NCI-H748 (cell line): Measurements from ENCODE around the gene ITGB5.

ENCODE experiments used
- DNase-seq: peaks from one replicate; lab custom pipeline; 2025; ENCODE audit not compliant: unreplicated experiment; lab: John Stamatoyannopoulos, UW

Gene ITGB5

DNA sequence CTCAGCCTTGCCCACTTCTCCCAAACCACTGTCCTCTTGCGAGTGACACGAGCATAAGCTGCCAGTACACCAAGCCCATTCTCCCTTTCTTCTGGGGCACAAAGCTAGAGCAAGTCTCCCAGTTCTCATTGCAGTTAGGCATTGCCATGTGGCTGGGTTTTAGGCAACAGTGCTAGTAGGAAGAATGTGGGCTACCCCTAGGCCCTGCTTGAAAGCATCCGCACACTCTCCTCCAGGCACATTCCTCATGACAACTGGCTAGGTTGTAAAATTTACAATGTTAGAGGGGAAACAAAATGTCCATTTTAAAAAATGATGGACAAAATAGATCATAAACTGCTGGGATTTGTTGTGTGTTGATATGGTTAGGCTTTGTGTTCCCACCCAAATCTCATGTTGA is 19.7 kb downstream of the ITGB5 start:
- DNase-seq = no peak

GRCh38 chr3:124862006-124862405 is 25.2 kb downstream of the ITGB5 start:
- DNase-seq = no peak

DNA sequence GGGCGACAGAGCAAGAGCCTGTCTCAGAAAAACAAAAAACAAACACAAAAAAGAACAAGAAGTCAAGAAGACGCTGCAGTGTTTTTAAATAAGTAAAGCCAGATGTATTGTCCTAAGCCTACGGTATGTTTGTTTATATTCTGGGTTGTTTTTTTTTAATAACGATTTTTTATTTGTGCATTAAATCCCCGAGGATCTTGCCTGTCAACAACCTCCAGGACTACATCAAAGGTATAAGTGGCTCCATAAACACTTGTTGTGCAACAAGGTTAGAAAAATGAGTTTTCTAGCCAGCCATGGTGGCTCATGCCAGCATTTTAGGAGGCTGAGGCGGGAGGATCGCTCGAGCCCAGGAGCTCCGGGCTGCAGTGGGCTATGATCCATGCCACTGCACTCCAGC is 26.1 kb downstream of the ITGB5 start:
- no peak for DNase-seq

DNA sequence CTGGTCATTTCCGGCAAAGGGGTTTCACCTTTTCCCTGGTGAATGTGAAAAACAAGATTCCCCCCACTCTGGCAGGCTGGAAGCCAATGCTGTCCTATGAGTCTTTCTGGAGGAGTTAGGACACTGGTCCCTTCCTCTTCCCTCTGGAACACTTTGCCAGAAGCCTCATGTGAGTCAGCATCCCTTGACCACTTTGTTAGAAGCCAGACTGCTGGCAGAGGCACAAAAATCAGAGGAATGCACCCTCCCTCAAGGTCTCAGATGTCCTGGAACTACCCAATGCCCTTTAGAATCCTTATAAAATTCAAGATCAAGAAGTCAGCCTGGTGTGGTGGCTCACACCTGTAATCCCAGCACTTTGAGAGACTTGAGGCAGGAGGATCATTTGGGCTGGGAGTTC is 26.6 kb downstream of the ITGB5 start:
- no peak for DNase-seq

DNA sequence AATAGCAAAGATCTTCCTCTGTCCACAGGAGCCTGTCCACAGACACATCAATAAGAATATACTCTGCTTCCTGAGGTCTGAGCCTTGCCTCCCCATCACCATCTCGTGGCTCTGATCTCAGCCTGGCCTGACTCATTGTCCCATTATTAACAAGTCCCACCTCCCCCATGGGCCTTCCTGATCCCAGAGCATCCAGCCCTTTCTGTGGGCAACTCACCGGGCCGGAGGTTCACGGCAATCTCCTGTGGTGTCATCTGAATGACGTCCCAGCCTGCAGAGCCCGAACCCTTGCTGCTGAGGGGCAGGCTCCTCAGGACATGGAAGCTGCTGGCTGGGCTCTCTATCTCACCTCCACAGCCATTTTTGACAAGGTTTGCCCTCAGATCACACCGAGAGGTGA is 28.1 kb downstream of the ITGB5 start:
- DNase-seq = no peak

- no peak for DNase-seq
These were observed 28.9 kb downstream of the ITGB5 start for GRCh38 chr3:124858275-124858674.

DNA sequence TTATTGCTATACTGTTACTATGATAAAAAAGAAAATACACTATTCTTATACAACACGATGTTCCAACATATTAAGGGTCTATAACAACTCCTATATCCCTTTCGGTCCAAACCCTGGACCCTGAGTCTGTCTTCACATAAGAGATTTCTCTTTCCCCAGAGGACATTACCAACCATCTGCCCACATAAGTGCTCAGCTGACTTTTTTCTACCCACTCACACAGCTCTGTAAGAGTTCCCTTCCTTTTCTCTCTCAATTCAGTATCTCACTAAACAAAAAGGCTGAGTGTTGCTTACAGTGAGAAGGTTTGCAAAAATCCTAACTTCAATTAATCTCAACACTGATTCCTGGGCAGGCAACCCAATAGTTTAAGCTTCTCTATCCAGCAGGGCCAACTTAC is 30.5 kb downstream of the ITGB5 start:
- DNase-seq = no peak

DNA sequence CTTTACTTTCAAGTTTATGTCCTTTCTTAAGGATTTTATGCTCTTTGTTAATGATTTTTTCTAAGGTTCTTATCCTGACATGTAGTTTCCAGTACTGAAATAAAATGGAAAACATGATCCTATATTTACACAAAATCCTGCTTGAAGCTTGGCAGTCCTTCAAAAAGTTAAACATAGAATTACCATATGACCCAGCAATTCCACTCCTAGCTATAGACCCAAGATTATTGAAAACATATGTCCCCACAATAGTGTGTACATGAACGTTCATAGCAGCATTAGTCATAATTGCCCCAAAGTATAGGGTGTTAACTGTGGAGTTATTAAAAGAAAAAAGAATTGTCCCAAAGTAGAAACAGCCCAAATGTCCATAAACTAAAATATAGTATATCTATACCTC is 33.2 kb downstream of the ITGB5 start:
- no peak for DNase-seq

- no peak for DNase-seq
These were observed 33.7 kb downstream of the ITGB5 start for GRCh38 chr3:124853446-124853845.

GRCh38 chr3:124851905-124852304 is 35.3 kb downstream of the ITGB5 start:
- no peak for DNase-seq

GRCh38 chr3:124851136-124851535 is 36.0 kb downstream of the ITGB5 start:
- DNase-seq = no peak

- DNase-seq = no peak
These were observed 36.5 kb downstream of the ITGB5 start for GRCh38 chr3:124850633-124851032.

GRCh38 chr3:124850212-124850611 is 37.0 kb downstream of the ITGB5 start:
- no peak for DNase-seq

DNA sequence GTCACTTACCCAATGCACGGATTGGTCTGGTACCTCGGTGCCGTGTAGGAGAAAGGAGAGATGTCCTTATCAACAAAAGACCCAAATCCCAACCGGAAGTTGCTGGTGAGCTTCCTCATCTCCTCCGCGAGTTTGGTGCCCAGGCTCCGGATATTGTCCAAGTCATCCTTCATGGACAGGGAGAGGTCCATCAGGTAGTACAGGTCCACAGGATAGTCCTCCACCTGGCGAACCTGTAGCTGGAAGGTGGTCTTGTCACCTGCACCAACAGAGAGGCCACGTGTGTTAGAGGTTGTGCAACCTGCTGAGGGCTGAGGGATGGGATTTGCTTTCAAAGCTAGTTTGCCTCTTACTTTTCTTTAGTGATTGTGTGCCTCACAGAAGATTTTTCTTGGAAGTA is 38.9 kb downstream of the ITGB5 start:
- no peak for DNase-seq

- no peak for DNase-seq
These were observed 39.3 kb downstream of the ITGB5 start for GRCh38 chr3:124847863-124848262.

DNA sequence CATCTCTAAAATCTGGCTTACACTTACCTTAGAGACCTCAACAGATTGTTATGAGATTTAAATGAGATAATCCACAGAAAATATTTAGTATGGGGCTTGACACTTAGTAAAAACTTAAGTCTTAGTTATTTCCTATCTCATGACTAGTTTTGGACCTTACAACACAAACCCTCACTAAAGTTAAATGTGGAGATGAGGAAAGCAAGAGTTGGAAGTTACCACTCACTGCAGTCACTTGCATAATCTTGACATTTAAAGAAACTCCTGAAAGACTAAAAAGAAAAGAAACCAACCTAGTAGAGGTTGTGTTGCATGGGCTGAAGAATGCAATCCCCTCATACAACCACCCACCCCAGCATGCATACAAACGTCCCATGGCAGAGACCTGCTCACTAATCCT is 40.1 kb downstream of the ITGB5 start:
- DNase-seq = no peak

DNA sequence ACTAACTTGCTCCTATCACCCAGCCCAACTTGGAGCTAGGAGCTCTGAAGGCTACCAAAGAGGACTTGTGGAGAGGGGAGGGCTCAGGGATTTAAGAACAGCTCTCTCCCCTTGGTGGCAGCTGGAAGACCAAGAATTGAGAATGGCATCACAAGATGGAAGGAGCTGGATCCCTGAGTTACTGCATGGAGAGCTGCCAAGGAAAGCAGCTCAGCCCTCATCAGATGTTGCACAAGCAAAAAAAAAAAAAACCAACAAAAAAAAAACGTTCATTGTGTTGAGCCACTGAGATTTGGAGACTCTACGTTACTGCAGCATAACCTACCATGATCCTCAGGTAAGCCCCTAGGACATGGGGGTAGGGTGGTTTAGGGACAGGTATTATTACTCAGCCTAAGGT is 41.0 kb downstream of the ITGB5 start:
- no peak for DNase-seq

DNA sequence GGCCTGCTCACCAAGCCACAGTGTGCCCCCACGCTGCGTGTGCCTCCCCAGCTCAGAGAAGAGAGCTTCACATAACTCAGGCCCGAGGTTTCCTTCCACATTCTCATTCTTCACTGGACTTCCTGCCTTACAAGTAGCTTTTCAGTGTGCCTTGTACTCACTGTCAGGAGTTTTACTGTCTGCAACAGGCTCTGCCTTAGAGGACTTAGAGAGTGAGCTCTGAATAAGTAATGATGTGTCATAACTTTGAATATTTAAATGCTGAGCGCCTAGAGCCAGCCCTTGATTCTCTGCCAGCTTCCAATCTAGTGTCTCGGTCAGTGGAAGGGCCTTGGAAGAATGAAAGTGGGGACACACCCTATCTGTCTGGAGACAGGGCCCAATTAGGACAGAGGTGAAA is 41.8 kb downstream of the ITGB5 start:
- DNase-seq = no peak

DNA sequence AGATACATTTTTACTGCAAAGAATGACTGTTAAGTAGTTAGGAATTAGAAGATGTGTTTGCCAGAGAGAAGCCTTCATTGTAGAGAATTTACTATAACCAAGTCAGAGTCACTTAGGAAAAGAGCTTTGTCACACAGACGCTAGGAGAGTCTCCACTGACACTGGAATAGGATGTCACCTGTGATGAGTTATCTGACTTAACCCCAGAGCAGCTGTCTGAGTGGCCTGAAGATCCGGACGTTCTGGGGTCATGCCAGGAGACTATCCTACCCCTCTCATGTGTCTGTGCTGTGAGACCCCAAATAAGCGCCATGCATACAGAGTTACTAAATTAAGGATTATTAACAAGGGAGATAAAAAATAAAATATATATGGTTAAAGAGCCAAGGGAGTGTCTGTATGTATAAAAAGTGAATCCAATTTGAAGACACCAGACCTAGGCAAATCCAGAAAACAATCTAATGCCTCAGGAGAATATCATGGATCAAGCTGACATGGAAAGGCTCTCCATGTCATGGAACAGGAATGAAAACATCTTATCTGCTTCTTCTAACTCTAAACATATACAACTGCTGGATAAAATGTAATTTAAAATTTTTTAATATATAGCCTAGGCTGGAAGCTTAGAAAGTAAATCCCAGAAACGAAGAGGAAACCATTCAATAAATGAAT is 43.5 kb downstream of the ITGB5 start:
- DNase-seq = no peak

DNA sequence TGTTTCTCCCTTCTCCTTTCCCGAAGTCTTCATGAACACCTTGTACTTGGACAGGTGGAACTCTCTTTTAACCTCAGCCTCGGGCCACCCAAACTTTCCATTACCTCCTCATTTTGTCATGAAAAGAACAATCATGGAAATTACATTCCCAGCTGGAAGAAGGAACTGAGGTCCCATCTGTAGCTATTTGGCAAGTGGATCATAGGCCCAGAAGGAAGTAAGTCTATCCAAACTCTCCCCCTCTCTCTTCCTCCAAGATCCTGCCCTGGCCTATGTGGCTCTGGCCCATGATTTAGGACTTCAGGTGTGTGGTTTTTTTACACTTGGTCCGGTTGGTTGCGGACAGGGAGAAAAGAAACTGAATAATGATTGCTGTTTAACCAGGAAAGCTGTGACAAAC is 44.1 kb downstream of the ITGB5 start:
- DNase-seq = no peak

DNA sequence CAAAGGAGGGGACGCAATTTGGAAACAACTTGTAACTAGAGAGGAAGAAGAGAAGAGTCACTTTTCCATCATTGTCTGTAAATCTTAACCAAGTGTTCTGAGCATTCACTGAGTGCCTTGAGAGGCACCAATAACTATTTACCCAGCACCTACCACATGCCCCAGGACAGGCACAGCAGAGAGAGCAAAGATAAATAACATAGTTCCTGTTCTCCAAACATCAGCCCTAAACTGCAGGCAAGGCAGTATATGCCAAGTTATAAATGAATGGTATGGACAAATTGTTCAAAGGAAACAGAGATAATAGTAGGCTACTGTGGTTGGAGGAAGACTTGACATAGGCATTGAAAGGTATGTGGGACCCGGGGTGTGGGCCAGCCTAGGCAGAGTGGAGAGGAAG is 45.6 kb downstream of the ITGB5 start:
- DNase-seq = no peak

- no peak for DNase-seq
These were observed 46.8 kb downstream of the ITGB5 start for GRCh38 chr3:124840331-124840730.

- DNase-seq = no peak
These were observed 47.3 kb downstream of the ITGB5 start for GRCh38 chr3:124839896-124840295.

GRCh38 chr3:124838963-124839362 is 48.2 kb downstream of the ITGB5 start:
- DNase-seq = no peak
